ENCODE results near the gene CPLX1.
"Not testable (repeated sequence)": the region's sequence is repeated elsewhere in the genome, so short reads cannot be mapped to it uniquely, and the experiment has no call there.

The CPLX1 gene

DNA sequence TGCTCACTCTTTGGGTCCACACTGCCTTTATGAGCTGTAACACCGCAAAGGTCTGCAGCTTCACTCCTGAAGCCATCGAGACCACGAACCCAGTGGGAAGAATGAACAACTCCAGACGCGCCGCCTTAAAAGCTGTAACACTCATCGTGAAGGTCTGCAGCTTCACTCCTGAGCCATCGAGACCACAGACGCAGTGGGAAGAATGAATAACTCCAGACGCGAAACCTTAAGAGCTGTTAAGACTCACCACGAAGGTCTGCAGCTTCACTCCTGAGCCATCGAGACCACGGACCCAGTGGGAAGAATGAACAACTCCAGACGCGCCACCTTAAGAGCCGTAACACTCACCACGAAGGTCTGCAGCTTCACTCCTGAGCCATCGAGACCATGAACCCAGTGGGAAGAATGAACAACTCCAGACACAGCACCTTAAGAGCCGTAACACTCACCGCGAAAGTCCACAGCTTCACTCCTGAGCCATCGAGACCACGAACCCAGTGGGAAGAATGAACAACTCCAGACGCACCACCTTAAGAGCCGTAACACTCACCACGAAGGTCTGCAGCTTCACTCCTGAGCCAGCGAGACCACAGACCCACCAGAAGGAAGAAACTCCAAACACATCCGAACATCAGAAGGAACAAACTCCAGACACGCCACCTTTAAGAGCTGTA is 51.4 kb downstream of the CPLX1 start:
- not testable (repeated sequence) for DNase-seq

DNA sequence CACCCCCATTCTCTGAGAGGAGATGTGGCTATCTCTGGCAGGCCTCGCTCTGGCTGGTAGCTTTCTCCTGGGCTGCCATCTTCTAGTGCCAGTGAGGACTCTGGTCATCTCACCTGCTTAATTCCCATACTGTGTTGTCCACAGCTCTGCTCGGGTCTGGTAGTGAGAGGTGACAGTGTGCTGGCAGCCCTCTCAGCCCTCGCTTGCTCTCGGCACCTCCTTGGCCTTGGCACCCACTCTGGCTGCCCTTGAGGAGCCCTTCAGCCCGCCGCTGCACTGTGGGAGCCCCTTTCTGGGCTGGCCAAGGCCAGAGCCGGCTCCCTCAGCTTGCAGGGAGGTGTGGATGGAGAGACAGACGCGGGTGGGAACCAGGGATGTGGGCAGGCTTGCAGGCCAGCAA is 52.7 kb downstream of the CPLX1 start:
- DNase-seq, result no peak

DNA sequence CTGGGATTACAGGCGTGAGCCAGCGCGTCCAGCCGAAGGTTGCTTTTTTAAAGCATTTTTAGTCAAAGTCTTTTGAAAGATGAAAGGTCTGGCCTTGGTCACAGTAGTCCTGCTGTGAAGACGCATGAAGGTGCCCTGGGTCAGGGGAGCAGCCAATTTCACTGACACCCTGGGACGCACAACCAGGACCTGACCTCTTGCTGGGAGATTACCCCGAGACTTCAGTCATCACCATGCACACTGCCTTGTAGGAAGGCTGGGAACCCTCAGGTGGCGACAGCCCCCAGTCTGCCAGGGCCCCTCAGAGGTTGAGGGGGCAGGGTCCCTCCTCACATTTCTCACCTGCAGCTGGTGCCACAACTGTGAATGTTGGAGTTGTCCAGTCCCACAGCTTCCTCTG is 53.2 kb downstream of the CPLX1 start:
- DNase-seq, result no peak

DNA sequence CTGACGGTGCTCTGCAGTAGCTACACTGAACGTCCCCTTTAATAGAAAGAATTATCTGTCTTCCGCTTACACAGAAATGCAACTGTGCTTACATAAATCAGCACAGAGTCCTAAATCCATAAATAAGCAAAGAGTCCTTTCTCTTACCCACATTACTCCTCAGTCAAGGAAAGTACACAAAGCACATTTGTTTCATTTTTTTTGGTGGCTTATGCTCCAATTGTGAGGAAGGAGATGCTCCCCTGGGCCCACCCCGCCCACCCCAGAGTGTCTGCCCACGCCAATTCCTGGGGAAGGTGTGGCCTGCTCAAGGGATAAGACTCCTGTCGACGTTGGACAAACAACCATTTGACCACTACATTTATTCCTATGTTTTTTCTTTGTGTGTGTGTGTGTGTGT is 53.8 kb downstream of the CPLX1 start:
- DNase-seq, result no peak

DNA sequence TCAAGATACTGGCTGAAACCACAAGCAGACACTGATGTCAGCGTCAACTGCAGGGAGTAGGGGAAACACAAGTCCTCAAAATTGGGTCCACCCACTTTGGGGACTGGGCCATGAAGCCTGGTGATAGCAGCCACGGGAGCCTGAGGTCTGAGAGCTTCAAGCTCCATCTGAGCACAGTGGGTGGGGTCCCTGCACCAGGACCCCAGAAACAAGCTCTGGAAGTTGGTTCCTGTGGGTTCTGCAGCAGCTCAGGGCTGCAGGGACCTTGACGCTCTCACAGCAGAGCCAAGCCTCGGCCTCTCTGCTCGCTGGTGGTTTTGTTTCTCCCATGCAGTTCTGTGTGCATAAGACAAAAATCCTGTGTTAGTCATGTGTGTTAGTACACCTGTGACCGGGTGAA is 54.5 kb downstream of the CPLX1 start:
- no peak for DNase-seq

DNA sequence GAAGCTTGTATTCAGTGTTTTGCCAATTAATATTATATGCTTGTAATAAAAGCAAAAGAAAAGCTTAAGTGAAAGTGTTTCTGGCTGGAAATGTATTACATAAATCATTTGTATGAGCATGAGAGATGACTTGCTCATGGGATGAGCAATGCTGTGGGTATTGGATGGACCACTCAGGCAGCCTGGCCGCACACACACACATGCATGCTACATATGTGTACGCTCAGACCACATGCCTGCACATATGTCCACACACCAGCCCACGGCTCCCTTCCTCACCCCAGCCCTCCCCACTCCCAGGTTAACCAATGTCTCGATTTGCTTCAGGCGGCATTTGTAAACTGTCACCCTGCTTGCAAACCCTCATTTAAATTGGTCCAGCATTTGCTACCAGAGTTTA is 55.9 kb downstream of the CPLX1 start:
- DNase-seq, result no peak

DNA sequence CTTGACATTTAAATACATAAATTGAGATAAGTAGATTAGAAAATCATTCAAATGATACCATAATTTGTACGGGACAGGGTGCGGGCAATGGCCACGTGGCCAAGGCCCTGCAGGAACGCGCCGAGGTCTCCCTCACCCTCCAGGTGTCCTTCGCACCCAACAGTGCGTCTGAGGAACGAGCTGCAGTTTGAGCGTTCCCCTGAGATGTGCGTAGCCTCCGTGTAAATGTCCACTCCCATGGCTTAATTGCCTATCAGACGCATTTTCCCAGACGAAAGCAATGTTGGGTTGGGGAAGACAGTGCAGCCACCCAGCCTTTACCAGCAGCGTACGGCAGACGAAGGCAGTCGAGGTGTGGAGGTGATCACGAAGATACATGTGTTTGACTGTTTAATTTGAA is 56.4 kb downstream of the CPLX1 start:
- DNase-seq, result no peak

DNA sequence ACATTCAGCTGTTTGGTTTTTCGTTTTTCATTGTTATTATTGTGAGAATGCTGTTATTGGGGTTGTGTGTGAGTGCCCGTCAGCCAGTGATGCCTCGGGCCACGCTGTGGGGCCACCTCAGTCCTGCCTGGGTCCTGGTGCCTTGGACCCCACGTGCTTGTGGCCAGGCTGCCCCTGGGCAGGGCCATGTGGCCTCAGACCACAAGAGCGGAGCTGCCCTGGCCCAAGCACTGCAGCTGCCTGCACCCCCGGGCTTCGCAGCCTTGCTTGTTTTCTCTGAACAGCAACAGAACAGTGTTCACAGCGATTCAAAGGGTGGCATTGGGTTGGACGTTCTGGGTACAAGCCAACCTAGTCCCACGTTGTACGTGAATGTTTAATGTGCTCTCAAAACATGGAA is 56.9 kb downstream of the CPLX1 start:
- no peak for DNase-seq

DNA sequence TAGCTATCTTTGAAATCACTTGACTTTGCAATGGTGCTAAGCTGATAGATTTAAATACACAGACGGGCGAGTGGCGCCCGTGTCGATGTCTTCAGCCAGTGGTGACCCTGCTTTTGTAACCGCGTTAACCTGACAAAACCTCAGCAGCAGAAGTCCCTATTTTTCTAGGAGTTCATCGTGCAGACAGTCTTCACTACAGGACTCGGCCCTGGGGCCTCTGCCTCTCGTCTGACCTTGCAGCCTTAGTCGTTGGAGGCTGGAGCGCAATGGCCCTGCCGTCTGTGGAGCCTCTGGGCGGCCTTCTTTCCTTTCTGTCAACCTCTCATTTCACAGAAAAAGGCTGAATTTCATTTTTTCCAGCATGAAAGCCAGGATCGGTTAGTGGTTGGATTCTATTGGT is 57.9 kb downstream of the CPLX1 start:
- DNase-seq, result no peak

DNA sequence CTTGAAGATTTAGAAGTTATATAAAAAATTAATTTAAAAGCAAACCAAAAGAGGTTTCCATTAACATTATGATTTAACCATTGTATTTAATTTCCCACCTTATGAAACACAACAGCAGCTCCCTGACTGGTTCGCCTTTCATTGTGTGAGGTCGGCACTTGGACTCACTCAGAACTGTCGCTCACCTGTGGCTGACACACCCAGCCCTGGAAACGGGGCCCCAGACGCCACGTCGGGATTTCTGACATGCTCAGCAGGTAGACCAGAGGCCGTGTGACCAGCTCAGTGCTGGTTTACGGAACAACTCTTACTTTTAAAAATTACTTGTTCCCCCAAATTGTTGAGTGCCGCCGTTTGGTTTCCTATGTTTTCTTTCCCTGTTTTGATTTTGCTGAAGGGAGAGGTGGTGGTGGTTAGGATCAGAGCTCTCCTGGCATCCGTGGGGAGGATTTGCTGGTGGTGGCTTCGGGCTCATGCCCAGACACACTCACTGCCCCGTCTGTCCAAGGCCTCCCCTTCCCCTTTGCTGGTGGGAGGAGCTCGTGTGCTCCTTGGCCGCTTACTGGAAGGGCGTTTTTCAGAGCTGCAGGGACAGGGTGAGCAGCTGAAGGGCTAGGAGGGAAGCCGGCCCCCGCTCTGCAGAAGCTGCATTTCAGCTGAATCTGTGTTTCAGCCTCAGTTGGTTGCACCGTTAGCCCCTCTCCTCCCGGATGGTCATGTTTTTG is 59.2 kb downstream of the CPLX1 start:
- no peak for DNase-seq

DNA sequence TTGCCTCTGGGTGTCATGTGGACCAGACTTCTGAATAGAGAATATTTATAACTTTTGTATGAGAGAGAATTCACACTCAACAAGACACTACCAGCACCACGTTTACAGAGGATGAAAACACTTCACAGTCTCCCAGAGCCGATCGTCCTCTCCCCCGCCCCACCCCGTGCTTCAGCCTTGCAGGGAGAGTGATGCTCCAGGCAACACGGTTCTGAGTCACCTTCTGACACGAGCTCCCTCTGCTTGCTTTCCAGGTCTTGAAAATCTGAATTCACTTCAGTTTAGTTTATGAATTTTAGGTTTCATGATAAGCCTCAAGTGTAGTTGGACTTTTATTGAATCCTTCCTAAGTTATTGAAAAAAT is 59.8 kb downstream of the CPLX1 start:
- DNase-seq, result no peak

DNA sequence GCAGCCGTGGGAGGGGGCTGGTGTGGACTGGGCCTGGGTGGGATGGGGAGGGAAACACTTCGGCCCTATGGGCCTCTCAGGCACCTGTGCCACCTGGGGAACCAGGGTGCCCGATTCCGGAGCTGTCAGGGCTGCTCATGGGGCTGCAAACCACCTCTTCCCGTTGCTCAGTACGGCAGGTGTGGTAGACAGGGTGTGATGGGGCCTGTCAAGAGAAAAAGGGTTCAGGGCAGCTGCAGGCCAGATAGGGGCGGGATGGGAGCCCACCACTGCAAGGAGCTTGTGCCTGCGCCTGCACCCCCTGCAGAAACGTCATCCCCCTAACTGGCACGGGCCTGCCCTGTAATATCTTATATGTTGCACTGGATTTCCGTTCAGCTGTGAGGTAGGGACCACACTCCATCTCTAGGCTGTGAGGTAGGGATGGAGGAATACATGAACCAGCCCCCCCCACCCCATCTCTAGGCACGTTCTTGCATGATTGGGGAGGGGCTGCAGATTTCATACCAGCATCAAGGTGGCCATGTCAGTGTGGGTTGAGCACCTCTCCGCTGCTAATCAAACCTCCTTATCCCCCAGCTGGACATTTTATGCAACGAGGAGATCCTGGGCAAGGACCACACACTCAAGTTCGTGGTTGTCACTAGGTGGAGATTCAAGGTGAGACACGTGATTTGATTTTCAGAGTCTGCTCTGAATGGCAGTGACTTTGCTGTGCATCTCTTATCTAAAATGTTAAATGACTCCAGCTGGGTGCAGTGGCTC is 61.3 kb downstream of the CPLX1 start:
- no peak for DNase-seq

DNA sequence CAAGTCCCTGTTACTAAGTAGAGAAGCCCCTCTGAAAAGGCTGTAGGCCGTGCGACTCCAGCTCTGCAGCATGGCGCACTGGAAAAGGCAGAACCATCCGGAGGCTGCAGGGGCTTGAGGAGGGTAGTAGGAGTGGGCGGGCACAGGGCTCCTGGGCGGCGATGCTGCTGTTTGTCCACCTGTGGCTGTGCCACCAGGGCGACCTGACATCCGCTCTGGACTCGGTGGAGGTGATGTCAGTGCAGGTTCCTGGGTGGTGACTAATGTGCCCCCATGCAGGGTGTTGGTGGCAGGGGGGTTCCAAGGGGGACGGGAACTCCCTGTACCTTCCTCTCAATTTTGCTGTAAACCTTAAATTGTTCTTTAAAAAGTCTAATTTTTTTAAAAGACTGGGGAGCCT is 62.0 kb downstream of the CPLX1 start:
- DNase-seq, result no peak

DNA sequence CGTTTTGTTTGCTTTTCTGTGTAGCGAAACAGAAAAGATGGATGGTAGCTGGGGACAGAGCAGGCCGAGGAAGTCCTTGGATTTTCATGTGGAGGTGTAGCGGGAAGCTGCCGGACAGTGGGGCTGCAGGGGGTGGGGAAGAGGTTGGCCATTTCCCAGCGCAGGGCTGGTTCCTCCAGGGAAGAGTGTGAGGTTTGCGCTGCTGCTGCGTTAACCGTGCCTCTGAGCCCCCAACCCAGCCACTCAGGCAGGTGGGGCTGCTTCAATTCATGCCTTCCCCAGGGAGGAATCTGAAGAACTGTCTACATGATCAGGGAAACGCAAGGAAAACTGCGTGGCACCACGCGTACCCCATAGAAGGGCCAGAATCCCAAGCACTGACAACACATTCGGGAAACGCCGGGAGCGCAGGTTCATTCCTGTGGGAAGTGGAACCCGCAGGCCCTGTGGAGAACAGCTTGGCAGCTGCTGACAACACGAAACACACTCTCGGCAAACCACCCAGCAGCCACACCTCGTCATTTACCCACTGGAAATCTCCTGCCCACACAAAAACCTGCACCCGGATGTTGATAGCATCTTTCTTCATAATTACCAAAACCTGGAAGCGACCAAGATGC is 62.6 kb downstream of the CPLX1 start:
- no peak for DNase-seq

DNA sequence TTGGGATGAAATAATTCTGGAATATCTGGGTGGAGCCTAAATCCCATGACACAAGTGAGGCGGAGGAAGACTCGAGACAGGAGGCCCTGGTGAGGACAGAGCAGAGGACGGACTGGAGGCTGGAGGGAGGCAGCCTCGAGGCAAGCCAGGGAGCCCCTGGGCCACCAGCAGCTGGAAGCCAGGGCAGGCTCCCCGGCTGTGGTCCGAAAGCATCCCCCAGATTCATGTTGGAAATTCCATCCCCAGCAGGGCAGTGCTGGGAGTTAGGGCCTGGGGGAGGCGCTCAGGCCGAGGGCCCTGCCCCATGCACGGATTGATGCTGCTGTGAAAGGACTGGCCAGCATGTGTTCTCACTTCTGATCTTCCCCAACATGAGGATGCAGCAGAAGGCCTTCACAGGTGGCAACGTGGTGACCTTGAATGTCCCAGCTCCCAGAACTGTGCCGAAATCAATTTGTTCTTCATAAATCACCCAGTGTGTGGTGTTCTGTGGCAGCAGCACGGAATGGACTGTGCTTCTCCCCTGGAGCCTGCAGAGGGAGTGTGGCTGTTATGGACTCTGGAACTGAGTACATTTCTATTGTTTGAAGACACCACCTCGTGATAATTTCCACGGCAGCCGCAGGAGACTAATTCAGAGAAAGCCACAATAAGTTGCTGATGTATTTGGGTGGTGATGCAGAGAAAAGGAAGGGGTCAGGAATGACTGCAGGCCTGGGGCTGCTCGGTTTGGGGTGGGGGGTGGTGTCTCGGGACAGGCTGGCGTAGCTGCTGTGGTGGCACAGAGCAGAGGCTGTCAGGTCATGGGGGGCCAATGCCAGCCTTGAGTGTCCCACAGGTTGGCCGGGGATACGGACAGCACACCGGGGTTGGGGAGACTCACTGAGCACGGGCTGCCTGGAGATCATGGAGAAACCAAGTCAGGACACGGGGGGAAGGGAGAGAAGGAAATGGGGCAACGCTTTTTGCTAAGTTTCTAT is 63.4 kb downstream of the CPLX1 start:
- peak; percentile 8 for DNase-seq

DNA sequence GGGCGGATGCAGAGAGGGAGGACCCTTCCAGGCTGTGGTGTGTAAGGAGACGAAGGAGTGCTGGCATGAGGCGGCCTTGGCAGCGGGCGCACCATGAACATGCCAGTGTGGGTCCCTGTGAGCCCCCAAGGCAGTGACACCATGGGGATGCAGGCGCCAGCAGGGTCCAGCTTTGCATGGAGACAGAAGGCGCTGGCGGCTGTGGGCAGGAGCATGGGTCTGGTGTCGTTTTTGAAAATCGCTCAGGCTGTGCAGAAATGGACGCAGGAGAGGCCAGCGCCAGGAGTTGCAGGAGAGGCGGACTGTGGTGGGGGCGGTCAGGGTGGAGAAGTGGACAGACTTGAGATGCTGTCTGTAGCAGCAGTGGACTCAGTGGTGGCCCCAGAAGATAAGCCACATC is 64.2 kb downstream of the CPLX1 start:
- no peak for DNase-seq

DNA sequence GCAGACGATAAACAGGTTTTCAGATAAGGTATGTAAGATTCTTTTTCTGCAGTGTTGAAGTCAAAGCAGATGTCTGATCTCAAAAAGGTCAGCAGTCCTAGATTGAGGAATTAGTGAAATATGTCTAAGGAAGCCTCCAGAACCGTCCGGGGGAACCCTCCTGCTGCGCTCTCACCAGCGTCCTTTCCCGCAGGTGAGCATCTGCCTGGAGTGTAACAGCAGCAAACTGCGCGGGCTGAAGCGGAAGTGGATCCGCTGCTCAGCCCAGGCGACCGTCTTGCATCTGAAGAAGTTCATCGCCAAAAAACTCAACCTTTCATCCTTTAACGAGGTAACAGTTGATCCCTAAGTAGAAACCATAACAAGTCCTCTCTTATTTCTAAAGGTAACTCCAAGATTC is 64.8 kb downstream of the CPLX1 start:
- no peak for DNase-seq

DNA sequence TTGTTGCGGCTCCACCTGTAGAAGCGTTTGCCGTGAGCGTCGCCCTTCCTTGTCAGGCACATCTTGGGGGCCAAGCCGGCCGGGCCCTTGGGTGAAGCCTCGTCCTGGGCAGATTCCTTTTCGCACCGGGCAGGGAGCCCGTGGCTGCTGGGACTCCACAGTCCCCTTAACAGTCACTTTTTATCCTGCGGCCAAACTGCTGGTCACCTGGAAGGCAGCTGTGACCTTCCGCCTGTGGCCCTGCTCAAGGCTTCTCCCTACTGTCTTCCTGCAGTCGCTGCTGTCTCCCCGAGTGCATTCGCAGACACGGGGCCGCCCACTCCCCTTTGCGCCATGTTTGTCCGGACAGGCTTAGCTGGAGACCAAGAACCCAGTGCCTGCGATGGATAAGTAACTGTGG is 65.3 kb downstream of the CPLX1 start:
- DNase-seq, result no peak

DNA sequence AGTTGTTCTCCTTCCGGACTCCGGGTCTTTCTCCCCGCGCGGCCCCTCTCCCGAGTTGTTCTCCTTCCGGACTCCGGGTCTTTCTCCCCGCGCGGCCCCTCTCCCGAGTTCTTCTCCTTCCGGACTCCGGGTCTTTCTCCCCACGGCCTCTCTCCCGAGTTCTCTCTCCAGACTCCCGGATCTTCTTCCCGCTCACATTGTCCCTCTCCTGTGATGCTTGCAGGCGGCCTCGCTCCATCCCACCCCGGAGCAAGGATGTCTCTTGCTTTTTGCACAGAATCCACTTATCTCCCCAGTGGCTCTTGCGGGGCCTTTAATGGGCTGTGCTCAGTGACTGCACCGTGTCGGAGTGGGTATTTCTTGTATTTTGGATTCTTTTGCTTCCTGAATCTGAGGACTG is 66.1 kb downstream of the CPLX1 start:
- DNase-seq, result not testable (repeated sequence)

DNA sequence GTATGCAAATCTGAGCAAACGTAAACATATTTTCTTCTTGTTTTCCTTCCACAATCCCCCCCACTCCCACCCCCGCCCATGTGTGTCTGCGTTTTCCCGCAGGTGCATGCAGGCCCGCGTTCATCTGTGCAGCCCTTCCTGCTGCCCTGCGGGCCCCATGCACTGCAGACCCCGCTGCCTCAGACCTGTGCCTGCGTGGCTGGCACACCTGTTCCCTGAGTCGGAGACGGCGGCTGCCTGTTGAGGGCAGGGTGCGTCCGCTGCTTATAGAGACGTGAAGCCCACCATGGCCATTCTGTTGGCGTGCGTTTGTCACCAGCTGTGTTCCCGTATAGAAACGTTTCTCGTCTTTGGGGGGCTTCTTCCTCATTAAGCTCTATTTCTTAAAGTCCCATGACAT is 68.8 kb downstream of the CPLX1 start:
- no peak for DNase-seq

DNA sequence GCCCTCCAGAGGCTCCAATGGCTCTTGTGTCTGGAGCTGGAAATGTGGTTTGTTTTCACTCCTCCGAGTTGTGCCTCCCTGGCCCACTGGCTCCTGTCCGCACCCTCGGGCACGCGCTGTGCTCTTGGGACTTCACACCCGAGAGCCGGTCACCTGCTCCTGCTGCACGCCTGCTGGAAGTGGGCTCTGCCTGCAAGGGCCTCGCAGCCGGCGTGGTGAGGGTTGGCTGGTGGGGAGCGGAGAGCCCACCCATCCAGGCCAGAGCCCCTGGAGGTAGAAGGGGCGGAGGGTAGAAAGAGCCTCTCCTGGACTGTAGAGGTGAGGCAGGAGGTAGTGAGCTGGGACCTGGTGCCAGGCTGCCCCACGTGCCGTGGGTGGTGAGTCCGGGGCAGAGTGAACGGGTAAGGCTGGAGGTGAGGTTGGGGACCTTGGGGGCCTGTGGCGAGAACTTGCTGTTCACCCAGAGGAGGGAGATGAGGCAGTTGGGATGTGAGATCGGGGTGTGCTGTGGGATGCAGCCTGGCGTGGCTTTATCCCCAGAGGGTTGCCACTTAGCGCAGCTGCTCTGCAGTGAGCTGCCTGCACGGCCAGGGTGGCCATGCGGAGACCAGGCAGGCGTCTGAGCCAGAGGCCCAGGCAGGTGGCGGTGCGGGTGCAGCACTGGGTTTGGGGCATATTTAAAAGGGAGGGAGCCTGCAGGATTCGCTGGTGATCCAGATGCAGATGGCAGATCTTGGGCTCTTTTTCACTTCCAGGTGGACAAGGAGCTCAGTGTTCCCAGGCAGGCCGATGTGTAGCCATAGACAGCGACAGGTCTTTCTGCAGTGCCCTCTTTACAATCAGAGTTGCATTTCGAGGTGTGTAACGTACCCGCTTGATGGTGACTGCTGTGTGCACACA is 71.5 kb downstream of the CPLX1 start:
- DNase-seq, result no peak

Data from NCI-H345 (cell line).